GM12874 (cell line): ENCODE measurements around the gene THTPA.

Experiments
- CTCF ChIP-seq: IDR thresholded peaks from 2 replicates; pipeline ENCODE4 v1.5.1; 2011; ENCODE audit warnings: low read depth, mild to moderate bottlenecking, control low read depth, low read length, moderate library complexity; ENCODE audit not compliant: insufficient read depth

Gene THTPA

GRCh38 chr14:23580152-23580926 lies 24.3 kb downstream of the THTPA start:
- TF ChIP-seq CTCF = no peak

DNA sequence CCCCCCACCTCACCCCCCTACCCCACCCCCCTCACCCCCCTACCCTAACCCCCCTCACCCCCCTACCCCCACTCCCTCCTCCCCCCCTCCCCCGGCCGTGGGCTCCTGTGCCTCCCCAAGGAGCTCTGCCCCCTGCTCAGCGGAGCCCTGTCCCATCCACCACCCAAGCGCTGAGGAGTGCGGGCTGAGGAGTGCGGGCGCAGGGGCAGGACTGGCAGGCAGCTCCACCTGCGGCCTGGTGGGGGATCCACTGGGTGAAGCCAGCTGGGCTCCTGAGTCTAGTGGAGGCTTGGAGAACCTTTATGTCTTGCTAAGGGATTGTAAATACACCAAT lies 24.8 kb downstream of the THTPA start:
- TF ChIP-seq CTCF = no peak

DNA sequence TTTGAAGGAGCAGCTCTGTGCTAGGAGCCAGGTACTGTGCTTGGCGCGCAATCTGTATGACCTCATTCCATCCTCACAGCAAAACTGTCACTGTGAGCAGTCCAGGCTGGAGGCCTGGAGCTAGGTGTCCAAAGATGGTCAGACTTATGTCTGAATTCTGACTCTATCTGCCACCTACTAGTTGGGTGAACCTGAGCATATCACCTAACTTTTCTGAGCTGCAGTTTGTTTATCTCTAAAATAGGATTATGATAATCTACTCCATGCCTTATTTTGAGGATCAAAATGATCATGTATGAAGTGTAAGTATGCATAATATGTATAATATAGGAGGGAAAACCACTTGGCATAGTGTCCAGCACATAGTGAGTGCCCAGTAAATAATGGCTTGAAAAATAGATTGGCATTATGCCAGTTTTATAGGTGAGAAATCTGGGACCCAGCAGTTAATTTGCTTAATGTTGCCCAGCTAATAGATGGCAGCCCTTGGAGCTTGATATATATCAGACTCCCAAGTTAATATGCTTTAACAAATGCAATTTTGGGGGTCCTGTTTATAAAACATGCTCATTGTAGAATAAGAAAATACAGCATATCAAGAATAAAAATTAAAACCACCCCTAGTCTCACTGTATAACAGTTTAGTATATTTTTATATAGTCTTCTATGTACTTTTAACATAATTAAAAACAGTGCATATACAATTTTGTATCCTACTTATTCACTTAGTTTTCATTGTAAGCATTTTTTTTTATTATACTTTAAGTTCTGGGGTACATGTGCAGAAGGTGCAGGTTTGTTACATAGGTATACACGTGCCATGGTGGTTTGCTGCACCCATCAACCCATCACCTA lies 27.1 kb downstream of the THTPA start:
- no peak for TF ChIP-seq CTCF

GRCh38 chr14:23588884-23589598 lies 33.0 kb downstream of the THTPA start:
- peak; percentile 91 for TF ChIP-seq CTCF

DNA sequence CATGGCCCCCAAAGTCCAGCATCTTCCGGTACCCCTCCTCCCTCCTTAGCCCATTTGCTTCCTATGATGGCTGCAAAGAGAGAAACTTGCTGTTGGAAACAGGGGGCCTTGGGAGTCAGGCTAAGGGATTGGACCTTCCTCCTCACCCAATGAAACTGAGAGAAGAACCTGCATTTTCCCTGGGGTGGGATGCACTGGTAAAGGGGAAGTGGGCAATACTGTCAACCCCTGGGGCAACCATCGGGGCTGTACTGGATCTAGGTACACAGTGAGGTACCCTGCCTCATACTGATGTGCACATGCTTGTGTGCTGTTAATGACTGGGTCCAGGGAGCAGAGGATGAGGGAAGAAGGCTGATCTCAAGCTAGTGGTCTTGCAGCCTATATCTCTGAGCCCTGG lies 33.5 kb downstream of the THTPA start:
- TF ChIP-seq CTCF = no peak

GRCh38 chr14:23590198-23590597 lies 34.1 kb downstream of the THTPA start:
- TF ChIP-seq CTCF = no peak

- no peak for TF ChIP-seq CTCF
Measured at GRCh38 chr14:23600322-23600707, 44.2 kb downstream of the THTPA start.
